Calu3 (cell line): ENCODE data around the gene ALG1. TPM values are rescaled to one million over a fixed set of nuclear protein-coding genes. Genes with fewer than 3 reads are reported as not detected.

Experiments
- BruUV-seq: library from RNA; stranded (reverse); fragments of 400-500 nt; replicated peaks from 2 replicates; lab custom pipeline; 2021; lab: Mats Ljungman, UMichigan
- CTCF ChIA-PET: fragments of 300-600 bp; sonication (Branson Sonifier 250); formaldehyde crosslinking; loops from one replicate; lab custom pipeline; 2022; ENCODE audit warnings: antibody characterized with exemption; lab: Charles Lee
- DNase-seq: peaks from one replicate; pipeline ENCODE4 v3.0.0; 2022
- H3K27ac Mint-ChIP-seq: one replicate; pipeline ENCODE4 v1.8.0; 2022; ENCODE audit warnings: mixed read lengths; ENCODE audit not compliant: unreplicated experiment
- H3K27me3 Mint-ChIP-seq: one replicate; pipeline ENCODE4 v1.8.0; 2022; ENCODE audit warnings: mixed read lengths; ENCODE audit not compliant: unreplicated experiment
- H3K36me3 Mint-ChIP-seq: one replicate; pipeline ENCODE4 v1.8.0; 2022; ENCODE audit warnings: mild to moderate bottlenecking, moderate library complexity, mixed read lengths; ENCODE audit not compliant: insufficient read depth, unreplicated experiment
- H3K4me1 Mint-ChIP-seq: one replicate; pipeline ENCODE4 v1.8.0; 2022; ENCODE audit warnings: mild to moderate bottlenecking, low read depth, mixed read lengths; ENCODE audit not compliant: unreplicated experiment
- H3K4me3 Mint-ChIP-seq: one replicate; pipeline ENCODE4 v1.8.0; 2022; ENCODE audit warnings: mild to moderate bottlenecking, low read depth, moderate library complexity, mixed read lengths; ENCODE audit not compliant: unreplicated experiment
- H3K9me3 Mint-ChIP-seq: one replicate; pipeline ENCODE4 v1.8.0; 2022; ENCODE audit warnings: low read depth, mixed read lengths; ENCODE audit not compliant: unreplicated experiment
- CTCF ChIP-seq: fragments of 200-600 bp; IDR thresholded peaks from one replicate; pipeline ENCODE4 v1.8.0; 2022; ENCODE audit warnings: antibody characterized with exemption; ENCODE audit not compliant: unreplicated experiment
- intact Hi-C: fragments of 100-400 bp; cut with micrococcal nuclease; formaldehyde crosslinking; loops from one replicate; pipeline ENCODE4 v1.10.0; 2022; ENCODE audit not compliant: unreplicated experiment
- total RNA-seq: library from RNA; stranded (reverse); gene quantifications from 2 replicates; pipeline ENCODE4 v1.2.3, GENCODE V29; 2022

ALG1 gene
- total RNA-seq, 1 experiment from 2014 or later: 38.3 TPM

DNA sequence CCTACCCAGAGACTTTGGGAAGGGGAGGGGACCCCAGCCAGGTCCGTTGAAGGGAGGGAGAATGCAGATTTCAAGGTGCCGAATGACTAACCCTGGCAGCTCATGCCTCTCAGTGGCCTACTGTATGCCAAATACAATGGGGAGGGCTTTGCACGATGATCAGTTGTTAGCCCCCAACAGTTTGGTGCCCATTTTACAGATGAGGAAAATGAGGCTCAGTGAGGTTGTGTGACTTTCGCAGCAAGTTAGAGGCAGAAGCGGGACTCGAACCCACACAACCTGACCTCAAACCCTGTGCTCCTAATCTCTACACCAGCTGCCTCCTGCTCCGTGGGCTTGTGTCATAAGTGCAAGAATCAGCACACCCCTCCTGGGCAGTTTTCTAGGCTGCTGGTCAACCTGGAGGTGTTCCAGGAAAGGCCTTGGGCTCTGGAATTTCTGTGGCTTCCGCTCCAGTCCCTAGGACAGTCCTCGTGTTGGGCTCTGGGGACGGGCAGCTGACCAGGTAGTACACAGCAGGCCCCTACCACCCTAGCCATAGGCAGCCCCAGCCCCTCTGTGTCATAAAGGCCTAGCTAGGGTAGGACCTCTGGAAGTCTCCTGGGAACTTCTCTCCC is 26.0 kb upstream of the ALG1 start:
- Mint-ChIP-seq H3K4me3 (no peak overlapping the region), H3K36me3 (no peaks in the 10 kb centered on the region), H3K27me3 (peaks cover 94% of the 10 kb centered on the region), H3K27ac (no peak overlapping the region), H3K9me3 (no peaks in the 10 kb centered on the region), H3K4me1 (no peaks in the 10 kb centered on the region)
- TF ChIP-seq CTCF: no peak
- intact Hi-C loops: loop anchor here (5.0 kb wide), 1 partner anchor 307 kb away; no protein-coding TSS in a partner anchor
- no peak for DNase-seq
- no TSS peak for BruUV-seq
- CTCF ChIA-PET: no interaction called here

DNA sequence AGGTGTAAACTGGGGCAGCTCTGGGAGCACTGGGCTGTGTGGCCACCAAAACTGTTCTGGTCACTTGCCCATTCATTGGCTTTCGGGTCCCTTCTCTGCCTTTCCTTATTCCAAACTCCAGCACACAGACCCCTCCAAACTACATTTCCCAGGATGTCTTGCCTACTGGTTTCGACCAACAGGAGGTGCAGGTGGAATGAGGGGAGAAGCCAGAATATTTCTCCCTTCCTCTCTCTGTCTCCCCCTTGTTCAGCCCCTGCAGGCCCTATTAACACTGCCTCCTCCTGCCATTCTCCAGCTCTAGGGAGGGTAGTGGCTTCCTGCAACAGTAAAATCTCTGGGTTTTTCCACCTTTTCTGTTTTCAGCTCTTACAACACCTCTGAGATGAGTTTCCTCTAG is 24.7 kb upstream of the ALG1 start:
- H3K27ac Mint-ChIP-seq: no peak overlapping the region
- no peak overlapping the region for H3K4me3 Mint-ChIP-seq
- peaks cover 94% of the 10 kb centered on the region for H3K27me3 Mint-ChIP-seq
- no peak for TF ChIP-seq CTCF
- DNase-seq: no peak
- no peaks in the 10 kb centered on the region for H3K9me3 Mint-ChIP-seq
- CTCF ChIA-PET: interaction anchor here (0.7 to 0.8 kb wide), 2 partner anchors 381 to 1610 kb away, joined by 3 to 4 read pairs; no protein-coding TSS in a partner anchor
- no TSS peak for BruUV-seq
- intact Hi-C loops: loop anchor here (5.0 kb wide), 1 partner anchor 305 kb away; no protein-coding TSS in a partner anchor
- H3K36me3 Mint-ChIP-seq: no peaks in the 10 kb centered on the region
- no peaks in the 10 kb centered on the region for H3K4me1 Mint-ChIP-seq

- Mint-ChIP-seq H3K27me3 (peaks cover 68% of the 10 kb centered on the region), H3K36me3 (no peaks in the 10 kb centered on the region), H3K27ac (no peak overlapping the region), H3K4me3 (no peak overlapping the region), H3K4me1 (no peaks in the 10 kb centered on the region), H3K9me3 (no peaks in the 10 kb centered on the region)
- DNase-seq: no peak
- CTCF ChIA-PET: no interaction called here
- intact Hi-C loops: no loop called here
- BruUV-seq: no TSS peak
- no peak for TF ChIP-seq CTCF
These were observed 16.5 kb upstream of the ALG1 start for GRCh38 chr16:5054876-5055865.

GRCh38 chr16:5056352-5056751 is 15.3 kb upstream of the ALG1 start:
- peak; percentile 53 for DNase-seq
- Mint-ChIP-seq H3K27ac (no peak overlapping the region), H3K36me3 (no peaks in the 10 kb centered on the region), H3K4me3 (no peak overlapping the region), H3K9me3 (no peaks in the 10 kb centered on the region), H3K27me3 (peaks cover 68% of the 10 kb centered on the region), H3K4me1 (no peaks in the 10 kb centered on the region)
- TF ChIP-seq CTCF: peak; percentile 40
- no TSS peak for BruUV-seq
- CTCF ChIA-PET: no interaction called here
- intact Hi-C loops: no loop called here
